IPS-20b (cell line): ENCODE measurements around the gene ABCB8.

Experiments used
- H3K27ac ChIP-seq: one replicate; pipeline ENCODE4 v1.5.1; 2013; ENCODE audit warnings: low read length
- H3K27me3 ChIP-seq: 2 replicates; pipeline ENCODE4 v1.6.1; 2013; ENCODE audit warnings: mild to moderate bottlenecking, low read length, inconsistent platforms; ENCODE audit not compliant: insufficient read depth
- H3K36me3 ChIP-seq: 2 replicates; pipeline ENCODE4 v1.6.1; 2013; ENCODE audit warnings: low read depth, mild to moderate bottlenecking, inconsistent platforms, low read length, moderate library complexity; ENCODE audit not compliant: insufficient read depth
- H3K4me1 ChIP-seq: 2 replicates; pipeline ENCODE4 v1.6.1; 2013; ENCODE audit warnings: mild to moderate bottlenecking, control low read depth, inconsistent platforms, low read length, moderate library complexity; ENCODE audit not compliant: insufficient read depth
- H3K4me3 ChIP-seq: 2 replicates; pipeline ENCODE4 v1.5.1; 2013; ENCODE audit warnings: mild to moderate bottlenecking, low read length, inconsistent platforms
- H3K9ac ChIP-seq: 2 replicates; pipeline ENCODE4 v1.6.1; 2013; ENCODE audit warnings: low read depth, mild to moderate bottlenecking, inconsistent platforms, low read length, moderate library complexity
- H3K9me3 ChIP-seq: 2 replicates; pipeline ENCODE4 v1.6.1; 2013; ENCODE audit warnings: mild to moderate bottlenecking, low read depth, low read length, inconsistent platforms; ENCODE audit not compliant: insufficient read depth

The ABCB8 gene

DNA sequence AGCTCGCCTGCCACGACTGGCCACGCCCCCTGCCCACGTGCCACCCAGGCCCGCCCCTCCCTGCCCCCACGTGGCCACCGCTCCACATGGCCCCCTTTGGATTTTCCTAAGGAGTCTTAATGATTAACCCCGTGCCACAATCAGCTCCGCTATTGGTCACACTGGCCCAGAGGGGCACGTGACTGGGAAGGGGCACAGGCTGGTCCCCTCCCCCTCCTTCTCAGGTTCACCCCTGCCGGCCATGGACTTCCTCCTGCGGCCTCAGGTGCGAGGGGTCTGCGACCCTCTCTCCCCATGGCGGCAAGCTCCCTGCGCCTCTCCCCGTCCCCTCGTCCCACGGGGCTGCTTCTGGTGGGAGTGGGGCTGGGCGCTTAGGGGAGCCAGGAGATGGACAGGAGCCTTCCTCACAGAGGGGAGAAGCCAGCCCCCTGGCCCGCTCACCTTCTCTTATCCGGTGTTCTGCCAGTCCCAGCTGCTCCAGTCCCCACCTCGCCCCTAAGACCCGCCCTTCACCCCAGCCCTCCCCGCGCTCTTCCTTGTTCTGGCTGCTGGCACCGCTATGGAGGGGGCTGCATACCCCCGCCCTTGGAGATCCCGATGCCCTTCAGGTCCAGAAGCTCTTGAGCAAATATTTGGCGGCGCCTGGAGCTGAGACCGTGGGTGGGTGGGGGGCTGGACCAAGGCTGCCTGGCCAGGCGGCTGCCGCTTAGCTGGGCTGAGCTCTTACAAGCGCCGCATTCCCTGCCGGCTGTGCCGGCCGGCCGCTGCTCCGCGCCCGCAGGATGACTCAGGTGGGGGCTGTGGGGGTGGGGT is 34.4 kb downstream of the ABCB8 start:
- H3K9ac ChIP-seq = peak overlapping the region; percentile 79; the same call in 1 of the 2 replicates
- peaks cover 32% of the 10 kb centered on the region for H3K4me1 ChIP-seq
- H3K27me3 ChIP-seq = peaks cover 17% of the 10 kb centered on the region; the same call in 1 of the 2 replicates
- H3K9me3 ChIP-seq = no peaks in the 10 kb centered on the region
- peaks cover 31% of the 10 kb centered on the region for H3K36me3 ChIP-seq
- H3K4me3 ChIP-seq = peak overlapping the region; percentile 73
- peak overlapping the region; percentile 72 for H3K27ac ChIP-seq

- peak overlapping the region; percentile 53; the same call in 1 of the 2 replicates for H3K9ac ChIP-seq
- no peak overlapping the region for H3K27ac ChIP-seq
- H3K36me3 ChIP-seq = peaks cover 37% of the 10 kb centered on the region
- H3K4me3 ChIP-seq = peak overlapping the region; percentile 73
- H3K27me3 ChIP-seq = peaks cover 17% of the 10 kb centered on the region; the same call in 1 of the 2 replicates
- H3K4me1 ChIP-seq = peaks cover 37% of the 10 kb centered on the region
- H3K9me3 ChIP-seq = no peaks in the 10 kb centered on the region
Observed at GRCh38 chr7:151063212-151063561, 34.9 kb downstream of the ABCB8 start.

DNA sequence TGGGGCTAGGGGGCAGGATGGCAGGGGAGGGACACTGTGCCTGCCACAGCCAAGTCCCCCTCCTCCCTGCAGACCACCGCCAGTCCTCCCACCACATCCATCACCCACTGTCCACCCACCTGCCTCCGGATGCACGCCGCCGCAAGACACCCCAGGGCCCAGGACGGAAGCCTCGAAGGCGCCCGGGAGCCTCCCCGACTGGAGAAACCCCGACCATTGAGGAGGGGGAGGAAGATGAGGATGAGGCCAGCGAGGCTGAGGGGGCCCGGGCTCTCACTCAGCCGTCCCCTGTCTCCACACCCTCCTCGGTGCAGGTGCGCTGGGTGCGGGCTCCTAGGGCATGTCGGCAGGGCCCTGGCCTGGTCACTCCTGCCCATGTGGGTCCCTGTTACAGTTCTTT is 36.2 kb downstream of the ABCB8 start:
- Histone ChIP-seq H3K4me1 (peaks cover 28% of the 10 kb centered on the region), H3K27me3 (peaks cover 10% of the 10 kb centered on the region; the same call in 1 of the 2 replicates), H3K9me3 (no peaks in the 10 kb centered on the region), H3K4me3 (no peak overlapping the region), H3K36me3 (peaks cover 45% of the 10 kb centered on the region), H3K9ac (no peak overlapping the region), H3K27ac (no peak overlapping the region)

DNA sequence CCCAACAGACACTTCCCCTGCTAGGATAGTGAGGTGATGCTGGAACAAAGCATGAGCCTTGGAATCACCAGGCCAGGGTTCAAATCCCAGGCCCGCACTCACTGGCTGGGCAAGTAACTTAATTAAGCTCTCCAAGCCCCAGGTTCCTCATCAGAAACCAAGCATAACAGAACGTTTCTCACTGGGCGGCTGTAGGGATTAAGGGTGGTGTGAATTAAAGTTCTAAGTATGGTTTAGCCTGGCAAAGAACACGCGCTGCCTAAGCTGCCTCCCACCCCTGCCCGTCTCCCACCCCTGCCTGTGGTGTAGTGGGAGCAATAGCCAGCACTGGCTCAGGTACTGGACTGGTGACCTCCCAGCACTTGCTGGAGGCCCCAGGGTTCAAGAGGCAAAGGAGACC is 36.7 kb downstream of the ABCB8 start:
- no peak overlapping the region for H3K4me3 ChIP-seq
- H3K36me3 ChIP-seq = peaks cover 51% of the 10 kb centered on the region
- H3K27ac ChIP-seq = no peak overlapping the region
- H3K9ac ChIP-seq = no peak overlapping the region
- peaks cover 10% of the 10 kb centered on the region; the same call in 1 of the 2 replicates for H3K27me3 ChIP-seq
- H3K9me3 ChIP-seq = no peaks in the 10 kb centered on the region
- H3K4me1 ChIP-seq = peaks cover 28% of the 10 kb centered on the region

DNA sequence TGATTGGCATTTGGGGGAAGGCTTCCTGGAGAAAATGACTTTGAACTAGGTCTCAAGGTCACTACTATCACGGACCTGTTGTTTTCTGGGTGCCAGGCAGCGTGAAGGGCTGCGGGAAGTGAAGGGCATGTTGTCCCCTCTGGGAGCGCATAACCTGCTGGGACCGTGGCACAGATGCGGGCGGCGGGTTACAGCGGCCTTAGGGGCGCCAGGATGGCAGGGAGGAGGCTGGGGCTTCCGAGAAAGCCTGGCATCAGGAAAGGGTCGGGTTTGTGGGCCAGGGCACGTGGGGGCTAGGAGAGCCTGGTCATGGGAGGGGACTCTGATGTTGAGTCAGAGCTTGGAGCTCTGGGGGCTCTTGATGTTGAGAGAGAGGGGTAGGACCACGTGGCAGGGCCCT is 37.3 kb downstream of the ABCB8 start:
- Histone ChIP-seq H3K27me3 (peaks cover 6% of the 10 kb centered on the region; the same call in 1 of the 2 replicates), H3K36me3 (peaks cover 56% of the 10 kb centered on the region), H3K27ac (no peak overlapping the region), H3K9ac (no peak overlapping the region), H3K4me1 (peaks cover 28% of the 10 kb centered on the region), H3K4me3 (no peak overlapping the region), H3K9me3 (no peaks in the 10 kb centered on the region)

DNA sequence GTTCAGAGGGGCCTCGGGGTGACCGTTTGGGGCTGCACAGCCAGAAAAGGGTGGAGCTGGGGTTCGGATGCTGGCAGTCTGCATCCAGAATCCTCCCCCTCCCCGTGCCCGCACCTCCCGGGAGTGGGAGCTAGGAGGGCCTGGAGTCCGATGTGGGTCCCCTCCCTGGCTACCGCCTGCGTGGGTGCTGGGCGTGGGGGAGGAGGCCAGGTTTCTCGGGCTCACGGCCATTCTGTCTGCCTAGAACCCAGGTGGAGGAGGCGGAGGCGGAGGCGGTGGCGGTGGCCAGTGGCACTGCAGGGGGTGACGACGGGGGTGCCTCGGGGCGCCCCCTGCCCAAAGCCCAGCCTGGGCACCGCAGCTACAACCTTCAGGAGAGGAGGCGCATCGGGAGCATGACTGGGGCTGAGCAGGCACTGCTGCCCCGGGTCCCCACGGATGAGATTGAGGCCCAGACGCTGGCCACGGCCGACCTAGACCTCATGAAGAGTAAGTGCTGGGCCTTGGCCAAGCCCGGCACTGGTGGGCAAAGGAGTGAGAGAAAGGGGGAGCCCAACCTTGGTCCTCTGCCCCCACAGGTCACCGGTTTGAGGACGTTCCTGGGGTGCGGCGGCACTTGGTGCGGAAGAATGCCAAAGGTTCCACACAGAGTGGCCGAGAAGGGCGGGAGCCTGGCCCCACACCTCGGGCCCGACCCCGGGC is 38.2 kb downstream of the ABCB8 start:
- Histone ChIP-seq H3K27me3 (no peaks in the 10 kb centered on the region; the same call in 1 of the 2 replicates), H3K9ac (no peak overlapping the region), H3K36me3 (peaks cover 64% of the 10 kb centered on the region), H3K4me3 (no peak overlapping the region), H3K4me1 (peaks cover 19% of the 10 kb centered on the region), H3K9me3 (no peaks in the 10 kb centered on the region), H3K27ac (no peak overlapping the region)

GRCh38 chr7:151068069-151068773 is 40.0 kb downstream of the ABCB8 start:
- H3K36me3 ChIP-seq = peaks cover 76% of the 10 kb centered on the region
- H3K9ac ChIP-seq = peak overlapping the region; percentile 45; the same call in 1 of the 2 replicates
- no peaks in the 10 kb centered on the region for H3K9me3 ChIP-seq
- no peaks in the 10 kb centered on the region for H3K27me3 ChIP-seq
- peaks cover 12% of the 10 kb centered on the region for H3K4me1 ChIP-seq
- no peak overlapping the region for H3K4me3 ChIP-seq
- no peak overlapping the region for H3K27ac ChIP-seq

DNA sequence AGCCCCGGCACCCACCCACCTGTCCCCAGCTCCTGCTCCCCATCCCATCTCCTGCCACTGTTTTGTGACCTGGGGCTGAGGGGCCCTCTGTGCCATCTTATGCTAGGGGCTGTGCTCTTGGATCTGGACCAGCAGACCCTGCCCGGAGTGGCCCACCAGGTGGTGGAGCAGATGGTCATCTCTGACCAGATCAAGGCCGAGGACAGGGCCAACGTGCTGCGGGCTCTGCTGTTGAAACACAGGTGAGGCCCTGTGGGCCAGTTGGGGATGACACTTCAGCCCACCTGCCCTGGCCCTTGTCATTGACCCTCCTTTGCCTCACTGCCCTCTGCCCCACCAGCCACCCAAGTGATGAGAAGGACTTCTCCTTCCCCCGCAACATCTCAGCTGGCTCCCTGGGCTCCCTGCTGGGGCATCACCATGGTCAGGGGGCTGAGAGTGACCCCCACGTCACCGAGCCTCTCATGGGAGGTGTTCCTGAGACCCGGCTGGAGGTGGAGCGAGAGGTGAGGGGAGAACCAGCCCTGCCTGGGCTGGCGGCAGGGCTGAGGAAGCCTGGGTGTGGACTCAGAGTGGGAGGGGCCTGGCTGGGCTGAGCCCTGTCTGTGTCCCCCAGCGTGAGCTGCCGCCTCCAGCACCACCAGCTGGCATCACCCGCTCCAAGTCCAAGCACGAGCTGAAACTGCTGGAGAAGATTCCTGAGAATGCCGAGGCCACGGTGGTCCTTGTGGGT is 41.8 kb downstream of the ABCB8 start:
- Histone ChIP-seq H3K27ac (no peak overlapping the region), H3K36me3 (peaks cover 86% of the 10 kb centered on the region), H3K4me3 (no peak overlapping the region), H3K27me3 (no peaks in the 10 kb centered on the region), H3K9ac (no peak overlapping the region), H3K9me3 (no peaks in the 10 kb centered on the region), H3K4me1 (peaks cover 9% of the 10 kb centered on the region)

- Histone ChIP-seq H3K9ac (no peak overlapping the region), H3K9me3 (no peaks in the 10 kb centered on the region), H3K27me3 (no peaks in the 10 kb centered on the region), H3K36me3 (peaks cover 86% of the 10 kb centered on the region), H3K4me1 (peaks cover 9% of the 10 kb centered on the region), H3K4me3 (no peak overlapping the region), H3K27ac (no peak overlapping the region)
Observed at GRCh38 chr7:151070574-151070960, 42.3 kb downstream of the ABCB8 start.

- Histone ChIP-seq H3K9ac (no peak overlapping the region), H3K27me3 (no peaks in the 10 kb centered on the region), H3K27ac (no peak overlapping the region), H3K9me3 (no peaks in the 10 kb centered on the region), H3K4me1 (peaks cover 9% of the 10 kb centered on the region), H3K36me3 (peaks cover 86% of the 10 kb centered on the region), H3K4me3 (no peak overlapping the region)
Observed at GRCh38 chr7:151071032-151071866, 43.0 kb downstream of the ABCB8 start.
